HG03025 (cell line): ENCODE data around the gene CFAP97.

Experiments
- ATAC-seq: cut with Tn5 transposase; IDR thresholded peaks from one replicate; pipeline ENCODE4 v1.9.1; 2021; ENCODE audit warnings: mild to moderate bottlenecking, moderate library complexity; ENCODE audit not compliant: unreplicated experiment, low FRiP score

The CFAP97 gene

DNA sequence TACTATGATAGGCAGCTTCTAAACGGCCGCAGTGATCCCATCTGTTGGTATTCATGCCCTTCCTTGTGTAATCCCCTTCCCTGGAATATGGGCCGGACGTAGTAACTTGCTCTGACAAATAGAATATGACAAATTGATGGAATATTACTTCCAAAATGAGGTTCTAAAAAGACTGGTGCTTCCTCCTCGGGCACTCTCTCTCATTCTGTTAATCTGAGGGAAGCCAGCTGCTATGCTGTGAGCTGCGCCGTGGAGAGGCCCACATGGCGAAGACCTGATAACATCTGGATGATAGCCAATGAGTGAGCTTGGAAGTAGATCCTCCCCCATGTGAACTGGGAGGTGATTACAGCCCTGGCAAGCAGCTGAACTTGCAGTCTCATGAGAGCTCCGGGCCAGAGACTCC is 88.0 kb downstream of the CFAP97 start:
- ATAC-seq: no peak

DNA sequence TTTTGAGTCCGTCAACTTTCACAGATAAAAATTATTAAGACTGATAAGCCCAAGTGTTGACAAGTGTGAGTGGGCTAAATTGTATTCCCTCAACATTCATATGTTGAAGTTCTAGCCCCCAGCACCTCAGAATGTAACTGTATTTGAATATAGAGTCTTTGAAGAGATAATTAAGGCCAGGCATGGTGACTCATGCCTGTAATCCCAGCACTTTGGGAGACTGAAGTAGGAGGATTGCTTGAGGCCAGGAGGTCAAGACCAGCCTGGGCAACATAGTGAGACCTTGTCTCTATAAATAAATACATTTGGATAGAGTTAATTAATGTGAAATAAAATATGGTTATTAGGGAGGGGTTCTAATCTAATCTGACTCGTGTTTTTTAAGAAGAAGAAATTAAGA is 90.5 kb downstream of the CFAP97 start:
- ATAC-seq: no peak

DNA sequence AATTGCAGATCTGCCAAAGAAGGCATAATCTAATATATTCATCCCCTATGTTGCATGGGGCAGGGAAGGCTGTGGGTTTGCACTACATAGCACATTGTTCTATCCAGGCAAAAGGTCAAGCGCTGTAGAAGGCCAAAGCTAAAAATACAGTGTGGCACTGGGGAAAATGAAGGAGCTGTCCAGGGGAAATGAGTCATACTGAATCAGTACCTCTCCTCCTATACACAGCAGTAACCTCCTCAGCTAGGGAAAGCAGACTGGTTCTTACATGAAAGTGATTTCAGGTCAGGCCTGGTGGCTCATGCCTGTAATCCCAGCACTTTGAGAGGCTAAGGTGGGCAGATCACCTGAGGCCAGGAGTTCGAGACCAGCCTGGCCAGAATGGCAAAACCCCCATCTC is 91.7 kb downstream of the CFAP97 start:
- ATAC-seq: no peak

- no peak for ATAC-seq
These were observed 93.4 kb downstream of the CFAP97 start for GRCh38 chr4:185110375-185110823.

DNA sequence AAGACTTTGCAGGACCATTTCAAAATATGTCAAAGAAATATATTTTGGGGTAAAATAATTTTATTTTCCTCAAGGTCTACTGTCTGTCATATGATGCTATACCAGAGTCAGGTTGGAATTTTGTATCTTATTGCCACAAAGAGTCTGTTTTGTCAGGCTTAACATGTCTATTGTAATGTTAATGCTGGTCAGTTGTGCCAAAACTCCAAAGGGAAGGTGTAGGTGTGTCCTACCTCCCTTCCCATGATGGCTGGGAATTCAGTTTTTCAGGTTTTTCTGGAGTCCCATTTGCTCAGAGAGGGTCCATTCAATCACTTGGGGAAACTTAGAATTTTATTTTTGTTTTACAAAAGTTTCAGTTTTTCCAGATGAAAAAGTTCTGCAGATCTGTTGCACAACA is 94.1 kb downstream of the CFAP97 start:
- no peak for ATAC-seq
